Esophagus muscularis mucosa (tissue), 4 donors: ENCODE measurements around the gene SLC35B3. TPM values are rescaled to one million over a fixed set of nuclear protein-coding genes. Genes with fewer than 3 reads are reported as not detected.

Experiments used
- DNase-seq: peaks from one replicate; pipeline ENCODE4 v3.0.0-alpha.2; 2017; ENCODE audit errors: extremely low spot score
- H3K27ac ChIP-seq, 4 donors: fragments of 200-600 bp; sonication (generic); replicated peaks in 1 of 4; 1 replicate in 3 of 4; 2 replicates in 1 of 4; pipeline ENCODE4 v1.5.1; 2016 to 2019; ENCODE audit warnings: mild to moderate bottlenecking in 1 of 4
- H3K27me3 ChIP-seq, 4 donors: fragments of 200-600 bp; sonication (generic); one replicate each; pipeline versions ENCODE4 v1.5.1 to v1.6.0; 2016 to 2019
- H3K36me3 ChIP-seq, 4 donors: fragments of 200-600 bp; sonication (generic); one replicate each; pipeline ENCODE4 v1.5.1; 2016 to 2019
- H3K4me1 ChIP-seq, 4 donors: fragments of 200-600 bp; sonication (generic); one replicate each; pipeline ENCODE4 v1.5.1; 2016 to 2019
- H3K4me3 ChIP-seq, 4 donors: fragments of 200-600 bp; sonication (generic); 1 replicate in 2 of 4; 2 replicates in 2 of 4; pipeline ENCODE4 v1.5.1; 2016 to 2019; ENCODE audit warnings: mild to moderate bottlenecking in 4 of 4, moderate library complexity in 1 of 4
- H3K9me3 ChIP-seq, 4 donors: fragments of 200-600 bp; sonication (generic); 1 replicate in 3 of 4; 2 replicates in 1 of 4; pipeline ENCODE4 v1.5.1; 2016 to 2019
- EP300 ChIP-seq: sonication (generic); formaldehyde crosslinking; IDR thresholded peaks from one replicate; pipeline ENCODE4 v1.6.1; 2017; ENCODE audit warnings: antibody characterized with exemption
- POLR2A ChIP-seq: fragments of 450-650 bp; IDR thresholded peaks from one replicate; pipeline ENCODE4 v1.6.1; 2017; ENCODE audit warnings: antibody characterized with exemption, moderate library complexity, mild to moderate bottlenecking, low read depth
- POLR2AphosphoS5 ChIP-seq, 2 donors: sonication (generic); formaldehyde crosslinking; IDR thresholded peaks; one replicate each; pipeline ENCODE4 v1.6.1; 2017; ENCODE audit warnings: antibody characterized with exemption in 2 of 2
- WGBS: methylation state at CpG from one replicate; pipeline ENCODE4 v1.1.5; 2018; 5-methylcytosine and 5-hydroxymethylcytosine counted together
- intact Hi-C: fragments of 100-400 bp; cut with DNase I; formaldehyde crosslinking; loops from one replicate; pipeline ENCODE4 v1.15.1; 2023
- total RNA-seq, 4 donors: library from RNA; depleted of rRNA; stranded (reverse); fragments of >200 nt; gene quantifications; one replicate each; pipeline versions ENCODE4 v1.1.0 to v1.2.1, GENCODE V29; 2016
- TF ChIP-seq, protein P1 (sequence below), 3 experiments: fragments of 200-600 bp in 2 of 3; fragments of 450-650 bp in 1 of 3; sonication (generic) in 2 of 3; IDR thresholded peaks; one replicate each; pipeline ENCODE4 v1.5.1; 2017 to 2019; ENCODE audit warnings: antibody characterized with exemption in 3 of 3, mild to moderate bottlenecking in 2 of 3, moderate library complexity in 1 of 3

The SLC35B3 gene
- total RNA-seq: 10 to 100 TPM; 12.1 to 16.6 (median 13.8) TPM

DNA sequence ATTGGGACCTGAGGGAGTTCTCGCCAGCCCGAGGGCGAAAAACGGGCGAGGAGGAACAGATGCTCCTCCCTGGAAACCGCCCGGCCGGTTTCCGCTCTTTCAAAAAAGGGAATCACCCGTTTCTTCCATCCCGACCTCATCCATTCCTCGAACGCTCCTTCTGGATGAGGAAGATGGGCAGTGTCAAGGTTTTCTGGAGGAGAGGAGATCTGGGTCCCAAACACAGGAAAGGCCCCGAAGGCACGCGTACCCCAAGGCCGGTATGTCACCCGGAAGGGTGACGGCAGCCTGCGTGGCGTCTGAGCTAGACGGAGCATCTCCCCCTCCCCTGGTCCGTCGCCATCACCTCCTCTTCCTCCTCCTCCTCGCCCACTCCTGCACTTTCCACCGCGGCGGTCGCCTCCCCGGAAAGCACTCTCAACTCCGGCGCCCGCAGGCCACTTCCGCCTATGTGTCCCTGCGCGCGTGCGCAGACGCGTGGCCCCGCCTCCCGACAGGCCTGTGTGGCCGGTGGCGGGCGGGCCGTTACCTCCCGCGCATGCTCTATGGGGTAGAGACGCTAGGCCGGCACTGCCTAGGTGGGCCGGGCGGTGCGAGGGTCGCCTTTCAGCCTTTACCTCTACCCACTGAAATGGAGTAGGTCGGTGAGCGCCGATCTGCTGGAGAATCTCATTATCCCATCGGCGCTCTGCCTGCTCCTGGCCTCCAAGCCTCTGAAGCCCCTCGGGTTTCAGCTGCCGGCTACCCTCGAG is at the start of gene SLC35B3:
TSS of gene SLC35B3 (minus strand) at position 453 of the 752 bp plus-strand sequence.
- no peaks in the 10 kb centered on the region for H3K27me3 ChIP-seq
- peak; percentile 96 for DNase-seq
- 3% methylated on average over 25 of the region's 62 CpGs for WGBS
- peak within 1 kb of the TSS; percentile 89 to 91 (median 90) for H3K27ac ChIP-seq
- H3K4me1 ChIP-seq: peaks cover 8 to 32% (median 28%) of the 10 kb centered on the region in 4 donors
- intact Hi-C loops: no loop called here
- peak within 1 kb of the TSS; percentile 74 to 98 (median 82) for H3K4me3 ChIP-seq
- H3K36me3 ChIP-seq: no peaks in the 10 kb centered on the region
- TF ChIP-seq POLR2A: peak; percentile 57
- TF ChIP-seq POLR2AphosphoS5 (IDR thresholded peaks at IDR 0.05): peak; percentile 96 to 97
- TF ChIP-seq, protein P1, sequence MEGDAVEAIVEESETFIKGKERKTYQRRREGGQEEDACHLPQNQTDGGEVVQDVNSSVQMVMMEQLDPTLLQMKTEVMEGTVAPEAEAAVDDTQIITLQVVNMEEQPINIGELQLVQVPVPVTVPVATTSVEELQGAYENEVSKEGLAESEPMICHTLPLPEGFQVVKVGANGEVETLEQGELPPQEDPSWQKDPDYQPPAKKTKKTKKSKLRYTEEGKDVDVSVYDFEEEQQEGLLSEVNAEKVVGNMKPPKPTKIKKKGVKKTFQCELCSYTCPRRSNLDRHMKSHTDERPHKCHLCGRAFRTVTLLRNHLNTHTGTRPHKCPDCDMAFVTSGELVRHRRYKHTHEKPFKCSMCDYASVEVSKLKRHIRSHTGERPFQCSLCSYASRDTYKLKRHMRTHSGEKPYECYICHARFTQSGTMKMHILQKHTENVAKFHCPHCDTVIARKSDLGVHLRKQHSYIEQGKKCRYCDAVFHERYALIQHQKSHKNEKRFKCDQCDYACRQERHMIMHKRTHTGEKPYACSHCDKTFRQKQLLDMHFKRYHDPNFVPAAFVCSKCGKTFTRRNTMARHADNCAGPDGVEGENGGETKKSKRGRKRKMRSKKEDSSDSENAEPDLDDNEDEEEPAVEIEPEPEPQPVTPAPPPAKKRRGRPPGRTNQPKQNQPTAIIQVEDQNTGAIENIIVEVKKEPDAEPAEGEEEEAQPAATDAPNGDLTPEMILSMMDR (IDR thresholded peaks at IDR 0.05): peak in 1 of 3 experiments; percentile 12
- TF ChIP-seq EP300: no peak
- H3K9me3 ChIP-seq: no peaks in the 10 kb centered on the region

DNA sequence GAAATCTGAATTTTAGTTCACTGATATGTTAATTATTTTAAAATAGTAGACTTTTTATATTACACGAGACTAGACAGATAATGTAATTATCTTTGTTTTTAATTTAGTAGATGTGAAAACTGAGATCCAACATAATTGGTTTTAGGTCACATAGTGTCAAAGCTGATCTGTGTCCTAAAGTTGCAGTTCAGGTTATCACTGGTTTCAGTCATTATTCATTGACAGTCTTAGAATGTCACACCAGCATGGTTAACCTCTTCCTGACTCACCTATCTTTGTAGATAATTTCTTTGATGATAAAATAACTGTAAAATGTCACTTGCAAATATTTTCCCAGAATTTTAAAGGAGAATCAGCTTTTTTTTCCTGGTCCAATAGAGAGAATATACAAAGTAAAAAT is 48.3 kb upstream of the SLC35B3 start:
- intact Hi-C loops: no loop called here
- WGBS: 83% methylated on average over 1 of the region's 1 CpG
- DNase-seq: no peak

DNA sequence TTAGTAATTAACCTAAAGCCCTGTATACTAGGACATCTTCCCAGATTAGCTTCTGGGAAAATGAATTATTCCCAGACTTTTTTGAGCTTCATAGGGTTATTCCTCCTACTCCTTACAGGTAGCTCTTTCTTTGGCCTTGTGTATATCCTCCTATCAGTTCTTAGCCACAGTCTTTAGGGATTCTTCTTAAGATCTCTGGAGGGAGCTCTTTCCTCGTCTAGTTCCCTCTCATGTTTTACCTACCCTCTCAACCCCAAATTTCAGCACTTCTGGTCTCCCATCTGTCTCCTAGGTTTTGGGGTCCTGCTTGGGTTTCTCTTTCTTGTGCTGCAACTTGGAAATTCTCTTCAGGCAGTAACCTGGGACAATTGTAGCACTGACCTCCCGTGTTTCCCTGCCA is 46.4 kb upstream of the SLC35B3 start:
- Histone ChIP-seq H3K36me3 (no peaks in the 10 kb centered on the region), H3K27ac (no peak overlapping the region), H3K4me3 (no peak overlapping the region), H3K4me1 (no peaks in the 10 kb centered on the region), H3K9me3 (peaks cover 0 to 11% (median 0%) of the 10 kb centered on the region in 4 donors), H3K27me3 (no peaks in the 10 kb centered on the region)
- TF ChIP-seq POLR2A: no peak
- TF ChIP-seq, protein P1 (IDR thresholded peaks at IDR 0.05): no peak
- no peak for TF ChIP-seq EP300
- TF ChIP-seq POLR2AphosphoS5 (IDR thresholded peaks at IDR 0.05): no peak
- intact Hi-C loops: no loop called here
- 16% methylated on average over 2 of the region's 2 CpGs for WGBS
- no peak for DNase-seq

More for the DNA sequence above, 48.3 kb upstream of the SLC35B3 start:
- H3K4me3 ChIP-seq: no peak overlapping the region
- no peaks in the 10 kb centered on the region for H3K4me1 ChIP-seq
- H3K36me3 ChIP-seq: no peaks in the 10 kb centered on the region
- no peak overlapping the region for H3K27ac ChIP-seq
- no peaks in the 10 kb centered on the region for H3K27me3 ChIP-seq
- peaks cover 0 to 5% (median 0%) of the 10 kb centered on the region in 4 donors for H3K9me3 ChIP-seq
- TF ChIP-seq EP300 (no peak), POLR2AphosphoS5 (IDR thresholded peaks at IDR 0.05) (no peak), POLR2A (no peak)
- TF ChIP-seq, protein P1 (IDR thresholded peaks at IDR 0.05): no peak

DNA sequence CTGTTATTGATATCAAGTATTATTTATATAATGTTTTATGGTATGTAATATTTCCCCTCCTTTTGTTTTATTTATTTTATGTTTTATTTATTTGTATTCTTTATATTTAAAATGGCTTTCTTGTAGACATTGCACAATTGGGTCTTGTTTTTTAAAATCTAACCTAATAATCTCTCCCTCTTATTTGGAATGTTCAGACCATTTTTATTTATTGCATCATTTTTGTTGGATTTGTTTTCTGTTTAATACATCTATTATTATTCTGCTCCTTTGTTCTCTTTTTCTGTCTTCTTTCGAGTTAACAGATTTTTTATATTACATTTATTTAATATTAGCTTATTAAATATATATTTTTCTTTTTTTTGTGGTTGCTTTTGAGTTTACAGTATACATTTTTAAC is 43.1 kb upstream of the SLC35B3 start:
- H3K36me3 ChIP-seq: no peaks in the 10 kb centered on the region
- H3K4me1 ChIP-seq: no peaks in the 10 kb centered on the region
- H3K27ac ChIP-seq: no peak overlapping the region
- peaks cover 0 to 11% (median 0%) of the 10 kb centered on the region in 4 donors for H3K9me3 ChIP-seq
- TF ChIP-seq, protein P1 (IDR thresholded peaks at IDR 0.05): no peak
- TF ChIP-seq POLR2AphosphoS5 (IDR thresholded peaks at IDR 0.05) (no peak), POLR2A (no peak), EP300 (no peak)
- no peak overlapping the region for H3K4me3 ChIP-seq
- intact Hi-C loops: no loop called here
- no peaks in the 10 kb centered on the region for H3K27me3 ChIP-seq
- no peak for DNase-seq
- WGBS: 76% methylated on average over 1 of the region's 1 CpG
